HepG2 (cell line): ENCODE measurements around the gene PTGR2. TPM values are rescaled to one million over a fixed set of nuclear protein-coding genes. Genes with fewer than 3 reads are reported as not detected.

Experiments used
- AHR ChIP-seq: IDR thresholded peaks from 2 replicates; pipeline ENCODE4 v1.6.1; 2018; ENCODE audit warnings: missing genetic modification reagents, missing compliant biosample characterization
- ASH2L ChIP-seq: fragments of 300-600, 200-600 bp; sonication (generic); IDR thresholded peaks from 2 replicates; pipeline ENCODE4 v1.7.0; 2017; ENCODE audit warnings: low read depth, mild to moderate bottlenecking, moderate library complexity, mixed read lengths, low read length; ENCODE audit not compliant: insufficient read length
- DRAP1 ChIP-seq: IDR thresholded peaks from 2 replicates; pipeline ENCODE4 v1.6.1; 2016; ENCODE audit warnings: missing genetic modification reagents, missing compliant biosample characterization
- ETV5 ChIP-seq: IDR thresholded peaks from 2 replicates; pipeline ENCODE4 v1.6.1; 2018; ENCODE audit warnings: missing biosample characterization, missing genetic modification reagents, inconsistent platforms, borderline replicate concordance
- GATAD2A ChIP-seq: IDR thresholded peaks from 2 replicates; pipeline ENCODE4 v1.6.1; 2016
- GTF2F1 ChIP-seq: fragments of 150-350 bp; IDR thresholded peaks from 2 replicates; pipeline ENCODE4 v1.6.1; 2014; ENCODE audit warnings: low read length
- HNRNPLL ChIP-seq: fragments of 200-400 bp; formaldehyde crosslinking; IDR thresholded peaks from 2 replicates; pipeline ENCODE4 v1.6.1; 2017; ENCODE audit warnings: mild to moderate bottlenecking, low read depth, low read length; ENCODE audit not compliant: poor library complexity, severe bottlenecking
- IRF9 ChIP-seq: sonication (generic); formaldehyde crosslinking; IDR thresholded peaks from 2 replicates; pipeline ENCODE4 v1.8.0; 2022; ENCODE audit warnings: missing genetic modification reagents, mild to moderate bottlenecking, borderline replicate concordance
- KDM3A ChIP-seq: IDR thresholded peaks from 2 replicates; pipeline ENCODE4 v1.6.1; 2018; ENCODE audit warnings: low read depth, missing compliant biosample characterization
- MEIS1 ChIP-seq: sonication (generic); formaldehyde crosslinking; IDR thresholded peaks from 2 replicates; pipeline ENCODE4 v1.9.0; 2021; ENCODE audit warnings: mild to moderate bottlenecking, missing genetic modification reagents, moderate library complexity, borderline replicate concordance
- MIER2 ChIP-seq: IDR thresholded peaks from 2 replicates; pipeline ENCODE4 v1.6.1; 2016; ENCODE audit warnings: missing biosample characterization, missing genetic modification reagents
- NCOR1 ChIP-seq: fragments of 200-600 bp; sonication (generic); IDR thresholded peaks from 2 replicates; pipeline ENCODE4 v1.7.0; 2017; ENCODE audit warnings: antibody characterized with exemption, low read length, borderline replicate concordance
- POGZ ChIP-seq: sonication (generic); formaldehyde crosslinking; IDR thresholded peaks from 2 replicates; pipeline ENCODE4 v1.4.0; 2020; ENCODE audit warnings: mild to moderate bottlenecking, missing genetic modification reagents
- POLR2A ChIP-seq, 2 experiments: IDR thresholded peaks; 2 replicates each; pipeline ENCODE4 v1.6.1; 2011; ENCODE audit warnings: low read depth in 2 of 2, low read length in 2 of 2, mild to moderate bottlenecking in 1 of 2, moderate library complexity in 1 of 2; ENCODE audit not compliant: insufficient read depth in 1 of 2
- SNAPC2 ChIP-seq: sonication (generic); formaldehyde crosslinking; IDR thresholded peaks from 2 replicates; pipeline ENCODE4 v1.8.1; 2022; ENCODE audit warnings: mild to moderate bottlenecking, missing genetic modification reagents
- TOPORS ChIP-seq: sonication (generic); formaldehyde crosslinking; IDR thresholded peaks from 2 replicates; pipeline ENCODE4 v1.8.0; 2023; ENCODE audit warnings: mild to moderate bottlenecking, missing genetic modification reagents
- ZFP62 ChIP-seq: sonication (generic); formaldehyde crosslinking; IDR thresholded peaks from 2 replicates; pipeline ENCODE4 v1.4.0; 2020; ENCODE audit warnings: missing genetic modification reagents
- ZNF10 ChIP-seq: sonication (generic); formaldehyde crosslinking; IDR thresholded peaks from 2 replicates; pipeline ENCODE4 v1.4.0; 2020; ENCODE audit warnings: mild to moderate bottlenecking, low read depth, missing genetic modification reagents, borderline replicate concordance
- ZNF121 ChIP-seq: sonication (generic); formaldehyde crosslinking; IDR thresholded peaks from 2 replicates; pipeline ENCODE4 v1.5.0; 2020; ENCODE audit warnings: mild to moderate bottlenecking, missing genetic modification reagents
- ZNF280D ChIP-seq: sonication (generic); formaldehyde crosslinking; IDR thresholded peaks from 2 replicates; pipeline ENCODE4 v1.5.1; 2020; ENCODE audit warnings: mild to moderate bottlenecking, missing genetic modification reagents
- ZNF34 ChIP-seq: sonication (generic); formaldehyde crosslinking; IDR thresholded peaks from 2 replicates; pipeline ENCODE4 v1.4.0; 2020; ENCODE audit warnings: mild to moderate bottlenecking, missing genetic modification reagents, borderline replicate concordance
- ZNF674 ChIP-seq: sonication (generic); formaldehyde crosslinking; IDR thresholded peaks from 2 replicates; pipeline ENCODE4 v1.5.0; 2020; ENCODE audit warnings: low read depth, mild to moderate bottlenecking, missing genetic modification reagents
- ZNF703 ChIP-seq: sonication (generic); formaldehyde crosslinking; IDR thresholded peaks from 2 replicates; pipeline ENCODE4 v1.5.1; 2020; ENCODE audit warnings: missing genetic modification reagents, mild to moderate bottlenecking, moderate library complexity, borderline replicate concordance
- ZNF816 ChIP-seq: sonication (generic); formaldehyde crosslinking; IDR thresholded peaks from 2 replicates; pipeline ENCODE4 v1.8.0; 2022; ENCODE audit warnings: missing genetic modification reagents, mild to moderate bottlenecking, borderline replicate concordance
- polyA plus RNA-seq, 8 experiments: library from polyadenylated mRNA; depleted of rRNA in 3 of 8; stranded (reverse) in 7 of 8; unstranded in 1 of 8; fragments of >200 nt; fragmentation: Illumina TruSeq in 4 of 8; extraction: Trizol in 4 of 8; gene quantifications; 2 replicates each; pipeline versions ENCODE4 v1.2.1 to v1.2.3, GENCODE V29; 2011 to 2016; ENCODE audit warnings: low read depth in 4 of 8, missing spikeins in 1 of 8, mixed read lengths in 1 of 8; ENCODE audit not compliant: insufficient read depth in 1 of 8
- total RNA-seq, 5 experiments: library from RNA; depleted of rRNA; stranded (reverse); fragments of >200 nt; fragmentation: Illumina TruSeq; extraction: Trizol; gene quantifications; 2 replicates each; pipeline ENCODE4 v1.2.3, GENCODE V29; 2016; ENCODE audit warnings: low read depth in 1 of 5

Gene PTGR2
- total and polyA plus RNA-seq, 2 of the 13 experiments (the other 11 are each of a cell fraction or from before 2014, with no cell fraction given): 3.0 to 4.3 TPM

GRCh38 chr14:73851567-73852382 lies at the start of gene PTGR2 (continued):
- TF ChIP-seq ZNF280D (CRISPR knock-in tag): no peak
- no peak for TF ChIP-seq MEIS1
- TF ChIP-seq TOPORS (CRISPR knock-in tag): no peak
- no peak; the same call in none of the 2 replicates for TF ChIP-seq POGZ
- no peak for TF ChIP-seq ZNF816
- TF ChIP-seq ZNF10 (CRISPR knock-in tag): no peak
- TF ChIP-seq ZNF121 (CRISPR knock-in tag): peak; percentile 84
- no peak for TF ChIP-seq ZFP62
- peak; percentile 88 to 97 for TF ChIP-seq POLR2A (IDR thresholded peaks at IDR 0.05; ENCODE audit: insufficient read depth in 1 of 2, low read depth in 2 of 2, low read length in 2 of 2)
- TF ChIP-seq ETV5 (CRISPR knock-in tag): peak; percentile 87
- no peak for TF ChIP-seq ZNF674 (CRISPR knock-in tag)
- no peak for TF ChIP-seq MIER2 (CRISPR knock-in tag)
- TF ChIP-seq ZNF703 (CRISPR knock-in tag): peak; percentile 50; the same call in 1 of the 2 replicates
- TF ChIP-seq KDM3A (CRISPR knock-in tag): peak; percentile 61; the same call in 1 of the 2 replicates
- peak; percentile 85 for TF ChIP-seq DRAP1 (CRISPR knock-in tag)
- 0 out of 2 replicates have a peak, but pooled peaks have one; percentile 31 for TF ChIP-seq IRF9 (CRISPR knock-in tag)
- TF ChIP-seq HNRNPLL: peak; percentile 78
- TF ChIP-seq ASH2L: peak; percentile 83
- TF ChIP-seq ZNF34 (CRISPR knock-in tag): no peak
- peak; percentile 78; the same call in 1 of the 2 replicates for TF ChIP-seq AHR (CRISPR knock-in tag)
- no peak; the same call in 1 of the 2 replicates for TF ChIP-seq NCOR1
- no peak for TF ChIP-seq SNAPC2 (CRISPR knock-in tag)
- peak; percentile 76 for TF ChIP-seq GATAD2A (CRISPR knock-in tag)
- TF ChIP-seq GTF2F1: no peak
